HFF-Myc (cell line): ENCODE results near the gene IQCM.
"Not testable (repeated sequence)": the region's sequence is repeated elsewhere in the genome, so short reads cannot be mapped to it uniquely, and the experiment has no call there.

ENCODE experiments used
- DNase-seq: peaks from one replicate; pipeline ENCODE4 v3.0.0-alpha.2; 2011; ENCODE audit warnings: low read depth; ENCODE audit errors: extremely low read depth
- H3K4me3 ChIP-seq: replicated peaks from 2 replicates; pipeline ENCODE4 v1.5.1; 2011; ENCODE audit warnings: low read depth, mild to moderate bottlenecking, control low read depth, low read length
- TF ChIP-seq, protein P1 (sequence below): IDR thresholded peaks from 2 replicates; pipeline ENCODE4 v1.5.1; 2012; ENCODE audit warnings: mild to moderate bottlenecking, low read depth, low read length, control low read depth; ENCODE audit errors: missing control alignments

Gene IQCM

DNA sequence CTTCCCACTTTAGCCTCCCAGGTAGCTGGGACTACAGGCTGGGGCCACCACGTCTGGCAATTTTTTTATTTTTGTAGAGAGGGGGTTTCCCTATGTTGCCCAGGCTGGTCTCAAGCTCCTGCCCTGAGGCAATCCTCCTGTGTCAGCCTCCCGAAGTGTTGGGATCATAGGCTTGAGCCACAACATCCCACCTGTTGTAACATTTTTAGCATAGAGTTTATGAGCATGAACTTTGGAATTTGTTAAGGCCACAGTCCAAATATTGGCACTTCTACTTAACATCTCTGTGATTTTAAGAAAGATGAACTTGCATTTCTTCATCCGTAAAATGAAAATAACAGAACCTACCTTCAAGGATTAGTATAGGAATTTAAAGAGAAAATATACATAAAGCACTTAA, 445.6 kb downstream of the IQCM start:
- no peak overlapping the region for H3K4me3 ChIP-seq
- TF ChIP-seq, protein P1, sequence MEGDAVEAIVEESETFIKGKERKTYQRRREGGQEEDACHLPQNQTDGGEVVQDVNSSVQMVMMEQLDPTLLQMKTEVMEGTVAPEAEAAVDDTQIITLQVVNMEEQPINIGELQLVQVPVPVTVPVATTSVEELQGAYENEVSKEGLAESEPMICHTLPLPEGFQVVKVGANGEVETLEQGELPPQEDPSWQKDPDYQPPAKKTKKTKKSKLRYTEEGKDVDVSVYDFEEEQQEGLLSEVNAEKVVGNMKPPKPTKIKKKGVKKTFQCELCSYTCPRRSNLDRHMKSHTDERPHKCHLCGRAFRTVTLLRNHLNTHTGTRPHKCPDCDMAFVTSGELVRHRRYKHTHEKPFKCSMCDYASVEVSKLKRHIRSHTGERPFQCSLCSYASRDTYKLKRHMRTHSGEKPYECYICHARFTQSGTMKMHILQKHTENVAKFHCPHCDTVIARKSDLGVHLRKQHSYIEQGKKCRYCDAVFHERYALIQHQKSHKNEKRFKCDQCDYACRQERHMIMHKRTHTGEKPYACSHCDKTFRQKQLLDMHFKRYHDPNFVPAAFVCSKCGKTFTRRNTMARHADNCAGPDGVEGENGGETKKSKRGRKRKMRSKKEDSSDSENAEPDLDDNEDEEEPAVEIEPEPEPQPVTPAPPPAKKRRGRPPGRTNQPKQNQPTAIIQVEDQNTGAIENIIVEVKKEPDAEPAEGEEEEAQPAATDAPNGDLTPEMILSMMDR = no peak
- no peak for DNase-seq

DNA sequence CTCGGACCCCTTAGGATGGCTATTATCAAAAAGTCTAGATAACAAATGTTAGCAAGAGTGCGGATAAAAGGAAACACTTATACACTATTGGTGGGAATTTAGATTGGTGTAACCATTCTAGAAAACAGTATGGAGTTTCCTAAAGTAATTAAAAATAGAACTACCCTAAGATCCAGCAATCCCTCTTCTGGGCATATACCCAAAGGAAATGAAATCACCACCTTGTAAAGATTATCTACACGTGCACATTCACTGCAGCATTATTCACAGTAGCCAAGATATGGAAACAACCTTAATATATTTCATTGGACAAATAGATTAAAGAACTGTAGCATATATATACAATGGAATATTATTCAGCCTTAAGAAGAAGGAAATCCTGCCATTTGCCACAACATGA, 462.4 kb downstream of the IQCM start:
- no peak for DNase-seq

DNA sequence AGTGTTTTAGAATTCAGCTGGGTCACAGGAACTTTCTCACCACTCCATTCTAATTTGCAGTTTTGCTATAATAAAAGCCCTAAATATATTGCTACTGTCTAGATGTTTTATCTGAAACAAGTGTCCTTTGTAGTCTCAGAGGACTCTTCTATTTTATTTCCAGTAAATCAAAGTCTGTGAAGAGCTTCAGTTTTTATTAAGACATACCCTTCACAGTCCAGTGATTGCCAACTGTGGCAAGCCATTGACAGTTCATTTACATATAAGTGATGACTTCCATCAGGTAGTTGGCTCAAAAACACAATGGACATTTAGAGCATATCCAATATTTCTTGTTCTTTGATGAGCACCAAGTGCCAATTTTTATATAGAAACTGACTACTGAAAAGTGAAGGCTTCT, 466.1 kb downstream of the IQCM start:
- H3K4me3 ChIP-seq = no peak overlapping the region
- DNase-seq = no peak
- TF ChIP-seq, protein P1 = no peak

More for the DNA sequence above, 462.4 kb downstream of the IQCM start:
- H3K4me3 ChIP-seq = no peak overlapping the region
- TF ChIP-seq, protein P1 = no peak

DNA sequence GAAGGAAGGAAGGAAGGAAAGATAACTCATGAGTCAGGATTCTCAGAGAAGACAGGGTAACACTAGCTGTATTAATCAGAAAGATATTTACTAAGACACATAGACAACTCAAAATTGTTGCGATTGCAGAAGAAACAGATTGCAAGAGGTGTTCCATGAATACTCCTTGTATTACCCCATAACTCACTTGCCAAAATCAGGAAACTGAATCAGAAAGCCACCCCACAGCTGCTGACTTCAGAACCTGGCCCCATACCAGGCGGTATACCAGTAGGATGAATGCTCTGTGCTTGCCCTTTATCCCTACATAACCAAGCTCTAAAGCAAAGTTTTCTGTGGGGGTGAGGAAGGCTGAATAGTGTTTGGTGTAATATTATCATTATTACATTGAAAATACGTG, 468.5 kb downstream of the IQCM start:
- TF ChIP-seq, protein P1 = no peak
- DNase-seq = no peak
- H3K4me3 ChIP-seq = no peak overlapping the region

DNA sequence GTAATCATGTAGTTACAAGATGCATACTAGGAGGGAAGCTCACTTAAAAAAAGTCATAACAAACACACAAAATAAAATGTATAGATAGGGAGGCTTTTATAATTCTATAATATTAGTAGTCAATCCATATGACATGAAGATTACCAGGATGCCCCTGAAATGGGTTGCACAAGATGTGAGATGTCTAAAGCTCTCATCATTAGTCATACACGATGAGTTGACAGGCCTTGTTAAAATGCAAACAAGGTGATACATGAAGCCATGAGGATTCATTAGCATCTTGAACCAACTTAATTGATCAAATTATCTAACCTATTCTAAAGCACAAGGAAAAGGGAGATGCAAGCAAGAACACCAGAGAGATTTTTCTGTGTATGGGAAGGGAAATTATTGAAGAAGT, 470.2 kb downstream of the IQCM start:
- no peak for DNase-seq
- no peak overlapping the region for H3K4me3 ChIP-seq
- TF ChIP-seq, protein P1 = no peak

DNA sequence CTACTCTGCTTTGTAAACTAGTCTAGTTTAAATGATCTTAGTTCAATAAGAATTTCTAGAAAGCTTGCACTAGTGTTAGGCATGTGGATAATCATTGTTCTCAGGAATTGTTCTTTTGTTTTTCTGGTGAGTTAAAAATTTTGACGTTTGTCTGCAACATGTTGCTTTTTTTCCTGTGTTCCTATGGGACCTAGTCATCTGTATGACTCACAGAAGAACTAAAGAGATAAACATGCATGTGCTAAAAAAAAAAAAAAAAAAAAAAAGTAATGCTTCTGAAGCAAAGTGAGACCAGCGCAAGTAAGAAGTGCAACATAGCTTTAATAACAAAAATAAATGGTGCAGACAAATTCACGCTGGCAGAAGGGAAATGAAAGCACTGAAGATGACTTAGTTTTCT, 471.2 kb downstream of the IQCM start:
- H3K4me3 ChIP-seq = no peak overlapping the region
- TF ChIP-seq, protein P1 = no peak
- no peak for DNase-seq

DNA sequence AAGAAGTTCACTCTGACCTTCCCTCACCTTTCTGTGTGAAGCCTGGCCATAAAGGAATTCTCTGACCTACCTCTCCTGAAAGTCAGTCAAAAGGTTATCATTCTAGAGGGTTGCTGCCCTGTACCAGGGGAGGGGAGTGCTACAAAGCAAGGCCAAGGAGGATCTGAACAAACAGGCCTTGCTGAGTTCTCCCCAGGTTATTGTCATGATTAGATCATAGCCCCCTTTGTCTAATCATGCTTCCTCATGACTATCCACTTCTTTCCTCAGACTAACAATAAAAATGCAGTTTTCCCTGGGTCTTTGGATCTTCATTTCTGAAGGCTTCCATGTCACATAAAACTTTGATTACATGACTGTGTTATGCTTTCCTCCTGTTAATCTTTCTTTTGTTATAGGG, 472.0 kb downstream of the IQCM start:
- H3K4me3 ChIP-seq = no peak overlapping the region
- DNase-seq = no peak
- TF ChIP-seq, protein P1 = no peak

DNA sequence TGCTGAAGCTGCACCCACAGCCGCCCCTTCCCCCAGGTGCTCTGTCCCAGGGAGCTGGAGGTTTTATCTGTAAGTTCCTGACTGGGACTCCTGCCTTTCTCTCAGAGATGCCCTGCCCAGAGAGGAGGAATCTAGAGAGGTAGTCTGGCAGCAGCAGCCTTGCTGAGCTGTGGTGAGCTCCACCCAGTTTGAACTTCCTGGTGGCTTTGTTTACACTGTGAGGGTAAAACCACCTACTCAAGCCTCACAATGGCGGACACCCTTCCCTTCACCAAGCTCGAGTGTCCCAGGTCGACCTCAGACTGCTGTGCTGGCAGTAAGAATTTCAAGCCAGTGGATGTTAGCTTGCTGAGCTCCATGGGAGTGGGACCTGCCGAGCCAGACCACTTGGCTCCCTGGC, 474.5 kb downstream of the IQCM start:
- H3K4me3 ChIP-seq, DNase-seq: not testable (repeated sequence)
